GM12864 (cell line): ENCODE measurements around the gene PPP3R1.

Source experiments
- DNase-seq: peaks from one replicate; pipeline ENCODE4 v3.0.0-alpha.2; 2011; ENCODE audit warnings: low read depth
- H3K4me3 ChIP-seq: 2 replicates; pipeline ENCODE4 v1.5.1; 2011; ENCODE audit warnings: mild to moderate bottlenecking, low read depth, low read length, control low read depth
- TF ChIP-seq, protein P1 (sequence below): IDR thresholded peaks from 2 replicates; pipeline ENCODE4 v1.5.1; 2011; ENCODE audit warnings: low read depth, mild to moderate bottlenecking, moderate library complexity, low read length, control low read depth, inconsistent platforms; ENCODE audit errors: missing control alignments

The PPP3R1 gene

DNA sequence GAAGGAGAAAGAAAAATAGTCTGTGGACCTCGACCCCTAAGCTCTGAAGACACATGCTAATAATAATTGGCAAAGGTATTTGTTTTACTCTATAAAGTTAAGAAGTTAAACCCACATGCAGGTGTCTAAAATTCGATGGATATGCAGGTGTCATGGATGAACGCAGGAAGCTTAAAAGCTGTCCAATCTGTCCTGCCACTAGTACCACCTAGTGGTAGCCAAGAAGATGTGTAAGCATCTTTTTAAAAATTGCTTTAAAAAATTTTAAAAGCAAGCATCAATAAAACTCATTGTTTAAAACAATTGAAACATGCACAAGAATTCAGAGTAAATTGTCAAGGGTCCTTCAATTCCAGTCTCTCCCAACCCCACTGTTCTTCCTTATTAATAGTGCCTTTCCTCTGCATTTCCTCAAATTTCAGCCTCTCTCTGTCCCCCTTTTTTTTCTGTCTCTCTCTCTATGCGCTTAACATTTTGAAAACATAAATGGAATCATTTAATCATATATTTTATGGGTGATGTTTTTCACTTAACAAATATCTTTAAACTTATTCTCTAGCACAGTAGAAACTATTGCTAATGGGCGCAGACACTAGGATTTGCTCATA, 30.6 kb upstream of the PPP3R1 start:
- DNase-seq: peak; percentile 36
- TF ChIP-seq, protein P1, sequence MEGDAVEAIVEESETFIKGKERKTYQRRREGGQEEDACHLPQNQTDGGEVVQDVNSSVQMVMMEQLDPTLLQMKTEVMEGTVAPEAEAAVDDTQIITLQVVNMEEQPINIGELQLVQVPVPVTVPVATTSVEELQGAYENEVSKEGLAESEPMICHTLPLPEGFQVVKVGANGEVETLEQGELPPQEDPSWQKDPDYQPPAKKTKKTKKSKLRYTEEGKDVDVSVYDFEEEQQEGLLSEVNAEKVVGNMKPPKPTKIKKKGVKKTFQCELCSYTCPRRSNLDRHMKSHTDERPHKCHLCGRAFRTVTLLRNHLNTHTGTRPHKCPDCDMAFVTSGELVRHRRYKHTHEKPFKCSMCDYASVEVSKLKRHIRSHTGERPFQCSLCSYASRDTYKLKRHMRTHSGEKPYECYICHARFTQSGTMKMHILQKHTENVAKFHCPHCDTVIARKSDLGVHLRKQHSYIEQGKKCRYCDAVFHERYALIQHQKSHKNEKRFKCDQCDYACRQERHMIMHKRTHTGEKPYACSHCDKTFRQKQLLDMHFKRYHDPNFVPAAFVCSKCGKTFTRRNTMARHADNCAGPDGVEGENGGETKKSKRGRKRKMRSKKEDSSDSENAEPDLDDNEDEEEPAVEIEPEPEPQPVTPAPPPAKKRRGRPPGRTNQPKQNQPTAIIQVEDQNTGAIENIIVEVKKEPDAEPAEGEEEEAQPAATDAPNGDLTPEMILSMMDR: peak; percentile 73
- H3K4me3 ChIP-seq: no peak overlapping the region

DNA sequence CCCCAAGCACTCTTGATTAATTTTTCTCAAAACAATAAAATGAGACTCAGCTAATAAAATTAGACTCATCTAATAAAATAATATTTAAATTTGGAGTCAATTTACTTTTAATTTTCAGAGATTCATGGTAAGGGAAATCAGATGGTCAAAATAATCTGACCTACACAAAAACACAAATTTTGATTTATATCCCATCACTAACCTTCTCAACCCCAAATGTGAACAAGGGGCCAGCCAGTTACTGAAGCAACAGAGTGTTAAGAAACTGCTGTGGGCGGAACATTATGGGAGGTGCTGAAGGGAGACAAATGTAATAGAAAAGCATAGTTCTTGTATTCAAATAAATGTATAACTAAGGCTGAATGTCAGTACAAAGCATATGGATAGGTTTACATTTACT, 28.5 kb upstream of the PPP3R1 start:
- no peak for DNase-seq
- TF ChIP-seq, protein P1: no peak
- H3K4me3 ChIP-seq: no peak overlapping the region

DNA sequence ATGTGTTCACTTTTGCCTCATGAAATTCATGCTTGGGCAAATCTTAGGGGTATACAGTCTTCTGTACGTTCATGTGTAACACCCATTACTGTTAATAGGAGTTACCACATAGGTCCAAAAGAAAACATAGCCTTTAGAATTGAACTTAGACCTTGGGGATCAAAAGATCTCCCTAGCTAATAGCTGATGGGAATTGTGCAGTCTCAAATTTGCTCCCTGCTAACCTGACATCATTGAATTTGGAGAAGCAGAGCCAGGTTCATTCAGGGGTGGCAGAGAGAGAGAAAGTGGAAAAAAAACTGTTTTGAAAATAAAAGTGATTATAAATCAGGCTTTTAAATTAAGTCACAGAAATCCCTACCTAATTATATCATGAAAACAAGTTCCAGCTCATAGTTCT, 28.0 kb upstream of the PPP3R1 start:
- no peak overlapping the region for H3K4me3 ChIP-seq
- no peak for DNase-seq
- TF ChIP-seq, protein P1: no peak

DNA sequence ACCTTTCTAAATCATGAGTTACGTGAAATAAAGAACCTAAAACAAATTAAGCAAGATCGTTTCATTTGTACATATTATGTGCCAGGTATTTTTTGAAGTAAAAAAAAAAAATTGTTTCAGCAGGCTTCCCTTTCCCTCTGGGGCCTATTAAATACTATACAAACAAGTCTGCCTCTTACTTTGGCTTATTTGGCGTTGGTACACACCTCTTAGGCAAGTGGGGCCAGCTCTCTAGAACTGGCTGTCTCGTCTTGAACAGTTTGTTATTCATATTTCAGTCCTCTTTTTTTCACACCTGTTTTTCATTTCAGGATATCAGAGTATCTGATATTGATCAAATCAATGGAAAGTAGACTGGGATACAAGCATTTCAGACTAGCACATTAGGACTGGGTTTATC, 27.4 kb upstream of the PPP3R1 start:
- TF ChIP-seq, protein P1: no peak
- DNase-seq: no peak

DNA sequence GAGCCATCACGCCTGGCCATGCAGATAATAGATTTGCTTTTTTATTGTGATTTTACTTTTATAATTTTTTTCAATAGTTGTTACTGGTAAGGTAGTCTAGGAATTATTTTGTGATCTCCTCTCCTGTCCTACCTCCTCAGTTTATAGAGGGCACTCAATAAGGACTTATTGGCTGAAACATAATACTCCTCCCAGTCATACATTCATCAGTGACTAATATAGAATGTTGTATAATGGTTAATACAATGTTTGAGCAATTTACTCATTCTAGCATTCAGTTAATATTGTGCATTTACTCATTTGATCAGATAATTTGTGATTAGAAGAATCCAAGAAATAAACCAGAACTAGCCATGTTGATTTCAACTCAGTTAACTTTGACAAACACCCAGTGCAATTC, 25.8 kb upstream of the PPP3R1 start:
- no peak for DNase-seq
- TF ChIP-seq, protein P1: no peak
- no peak overlapping the region for H3K4me3 ChIP-seq

More for the DNA sequence above, 27.4 kb upstream of the PPP3R1 start:
- no peak overlapping the region for H3K4me3 ChIP-seq

DNA sequence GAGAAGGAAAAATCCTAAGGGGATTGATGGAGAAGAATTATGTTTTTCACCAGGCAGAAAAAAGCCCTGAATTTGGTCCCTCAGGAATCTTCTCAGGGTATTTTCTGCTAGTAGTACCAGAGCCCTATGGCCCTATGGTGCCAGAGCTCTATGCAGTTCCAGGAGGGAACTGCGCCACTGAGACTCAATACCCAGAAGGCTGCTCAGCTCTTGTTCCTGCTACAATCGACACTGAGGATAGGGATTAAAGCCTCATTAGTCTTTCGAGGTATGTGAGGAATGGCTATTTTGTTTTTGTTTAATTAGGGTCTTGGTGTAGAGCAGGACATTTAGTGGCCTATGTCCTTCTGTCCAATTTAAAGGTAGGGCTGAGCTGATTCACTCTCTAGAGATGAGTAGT, 21.7 kb upstream of the PPP3R1 start:
- TF ChIP-seq, protein P1: no peak
- H3K4me3 ChIP-seq: no peak overlapping the region
- no peak for DNase-seq

DNA sequence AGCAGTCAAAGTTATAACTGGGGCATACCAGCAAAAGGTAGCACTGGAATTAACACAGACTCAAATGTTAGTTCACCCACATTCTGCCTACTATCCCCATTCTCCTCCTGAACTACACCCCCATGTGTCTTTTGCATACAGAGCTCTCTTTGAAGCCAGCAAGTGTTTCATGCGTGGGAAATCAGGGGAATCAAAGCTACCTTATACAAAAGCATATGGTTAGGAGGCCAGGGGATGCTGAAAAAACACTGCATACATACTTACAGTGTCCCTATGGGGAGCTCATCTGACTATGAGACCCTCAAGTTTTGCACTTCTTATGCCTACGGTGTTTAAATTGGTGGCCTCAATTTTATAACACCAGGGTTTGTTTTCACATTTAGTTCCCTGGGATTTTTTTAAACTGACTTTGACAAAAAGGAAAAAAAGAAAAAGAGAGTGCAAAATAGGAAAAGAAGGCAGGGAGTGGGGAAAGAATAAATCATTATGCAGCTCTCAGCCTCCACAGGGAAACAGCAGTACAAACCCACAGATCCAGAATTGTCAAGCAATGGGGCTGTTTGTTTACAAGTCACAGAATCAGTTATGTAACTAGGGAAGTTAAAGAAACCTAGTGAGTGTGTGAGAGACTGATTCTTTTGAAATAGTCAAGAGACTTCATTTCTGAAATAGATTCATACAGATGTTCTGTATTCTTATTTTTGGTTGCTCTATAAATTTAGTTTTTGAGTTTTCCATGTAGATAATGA, 20.1 kb upstream of the PPP3R1 start:
- DNase-seq: no peak
- TF ChIP-seq, protein P1: no peak

More for the DNA sequence above, 20.1 kb upstream of the PPP3R1 start:
- no peak overlapping the region for H3K4me3 ChIP-seq
